Measurements from ENCODE around the gene PLXNA4.

GRCh38 chr7:132169730-132170129, 406.5 kb downstream of the PLXNA4 start:
- TF ChIP-seq CTCF (IDR thresholded peaks at IDR 0.05) (no peak), POLR2A (IDR thresholded peaks at IDR 0.05) (no peak)
